ENCODE data around the gene CSMD2.

The CSMD2 gene

GRCh38 chr1:33703464-33703863 lies 461.6 kb downstream of the CSMD2 start:
- DNase-seq: no peak

DNA sequence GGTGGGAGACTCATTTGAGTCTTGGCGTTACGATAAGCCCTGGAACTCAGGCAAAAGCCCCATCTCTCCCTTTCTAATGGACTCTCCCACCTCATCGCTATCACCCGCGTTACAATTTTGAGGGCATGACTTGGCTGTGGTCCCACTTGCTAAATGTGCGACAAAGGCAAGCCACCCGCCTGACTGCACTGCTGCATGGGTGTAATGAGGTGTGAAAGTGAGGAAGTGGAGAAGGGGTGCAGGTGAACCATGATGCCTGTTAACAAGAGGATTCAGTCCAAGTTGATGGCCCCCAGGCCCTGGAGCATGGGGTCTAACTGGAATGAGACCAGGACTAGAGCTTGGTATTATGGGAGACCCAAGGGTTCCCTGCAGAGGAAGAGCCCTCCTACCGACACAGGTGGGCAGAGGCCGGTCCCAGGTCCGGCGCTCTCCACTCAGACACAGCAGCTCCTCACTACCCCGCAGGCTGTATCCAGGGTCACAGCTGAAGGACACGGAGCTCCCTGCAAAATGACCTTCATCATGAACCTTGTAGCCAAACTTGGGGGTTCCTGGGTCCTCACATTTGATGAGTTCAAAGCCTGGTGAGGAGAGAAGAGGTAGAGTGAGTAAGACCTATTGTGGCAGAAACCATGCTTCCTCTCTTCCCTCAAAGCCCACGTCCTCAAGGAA lies 466.5 kb downstream of the CSMD2 start:
- DNase-seq: no peak

DNA sequence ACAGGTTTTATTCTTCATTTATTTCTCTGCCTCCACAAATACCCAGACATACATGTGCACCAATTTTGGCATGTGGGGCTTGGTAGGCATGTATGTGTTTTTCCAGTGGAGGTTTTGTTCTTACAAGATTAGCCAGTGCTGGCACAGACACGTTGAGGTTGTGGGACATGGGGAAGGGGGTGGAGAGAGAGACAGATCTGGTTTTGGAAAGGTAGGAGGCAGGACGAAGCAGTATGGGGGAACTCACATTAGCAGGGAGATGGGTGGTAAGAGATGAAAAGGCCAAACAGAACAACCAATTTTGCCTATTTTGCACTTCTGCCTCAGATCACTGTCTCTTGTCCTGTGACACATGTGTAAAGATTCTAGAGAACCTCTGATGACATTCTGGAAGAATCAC lies 467.2 kb downstream of the CSMD2 start:
- DNase-seq: no peak

GRCh38 chr1:33696962-33697361 lies 468.1 kb downstream of the CSMD2 start:
- no peak for DNase-seq

DNA sequence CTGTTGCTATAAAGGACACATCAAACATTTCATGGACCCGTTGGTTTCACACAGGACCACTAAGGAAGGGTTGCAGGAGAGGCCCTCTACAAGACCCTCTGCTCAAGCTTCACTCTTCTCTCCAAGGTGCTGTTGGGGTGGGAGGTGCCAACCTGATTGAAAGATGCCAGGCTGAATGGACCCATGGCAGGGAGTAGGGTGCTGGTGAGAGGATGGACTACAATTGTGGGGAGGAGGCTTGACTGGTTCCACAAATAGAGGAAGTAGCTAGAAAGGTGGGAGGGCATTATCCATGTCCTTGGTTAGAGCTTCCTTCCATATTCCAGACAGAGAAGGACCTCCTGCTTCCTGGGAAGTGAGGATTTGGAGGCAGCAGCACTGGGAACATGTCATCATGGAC lies 468.7 kb downstream of the CSMD2 start:
- no peak for DNase-seq

DNA sequence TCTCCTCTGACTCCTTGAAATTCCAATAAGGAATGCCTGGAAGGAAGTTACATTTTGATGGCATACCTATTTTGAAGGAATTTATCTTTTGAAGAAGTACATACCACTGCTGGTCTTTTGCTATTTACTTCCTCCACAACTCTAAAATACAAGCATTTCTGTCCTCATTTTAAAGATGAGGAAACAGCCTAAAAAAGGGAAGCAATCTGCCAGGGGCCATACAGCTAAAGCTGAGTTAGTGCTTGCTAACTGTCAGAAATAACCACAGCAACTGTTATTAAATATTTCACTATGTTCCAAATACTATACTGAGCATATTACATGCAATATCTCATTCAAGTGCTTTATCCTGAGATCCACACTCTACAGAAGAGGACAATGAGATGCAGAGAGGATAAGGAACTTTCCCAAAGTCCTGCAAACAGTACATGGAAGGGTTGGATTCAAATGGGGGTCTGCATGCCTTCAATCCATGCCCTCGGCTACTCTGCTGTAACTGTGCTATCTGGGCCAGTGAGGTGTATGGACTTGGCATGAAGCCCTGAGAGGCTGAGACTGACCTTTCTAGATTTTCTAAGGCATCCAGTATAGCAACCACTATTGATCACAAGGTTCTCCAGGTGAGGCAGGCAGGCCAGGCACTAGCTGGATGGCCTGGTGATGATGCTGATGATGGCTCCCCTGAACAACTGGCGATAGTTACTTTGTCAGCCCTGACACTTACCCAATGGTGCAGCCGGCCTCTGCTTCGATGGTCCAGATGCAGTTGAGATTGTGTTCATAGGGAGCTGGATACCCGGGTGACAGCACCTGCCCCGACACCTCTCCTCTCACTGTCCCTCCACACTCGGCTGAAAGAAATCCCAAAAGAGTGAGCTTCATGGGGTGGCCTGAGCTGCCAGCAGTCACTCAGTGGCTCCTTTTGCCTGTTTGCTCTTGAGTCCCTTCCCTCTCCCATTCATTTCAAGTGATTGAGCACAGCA lies 472.5 kb downstream of the CSMD2 start:
- peak; percentile 37 for DNase-seq

- DNase-seq: no peak
Measured at GRCh38 chr1:33687000-33687399, 478.0 kb downstream of the CSMD2 start.

DNA sequence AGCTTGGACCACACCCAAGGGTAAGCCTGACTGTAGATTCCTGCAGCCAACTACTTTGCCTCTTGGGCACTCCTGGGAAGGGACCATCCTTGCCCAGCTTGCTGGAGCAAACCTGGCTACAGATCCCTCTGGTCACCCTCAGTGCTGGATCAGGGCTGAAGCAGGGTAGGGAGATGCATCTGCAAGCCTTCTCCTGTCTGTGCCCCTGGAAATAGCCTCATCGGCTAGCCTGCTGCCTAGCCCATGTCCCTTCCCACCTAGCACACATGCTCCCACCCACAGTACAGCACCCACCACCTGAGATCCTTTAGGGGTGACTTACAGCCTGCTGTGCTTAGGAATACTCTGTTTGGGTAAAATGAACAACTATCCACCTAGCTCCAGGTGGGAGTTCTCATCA lies 478.5 kb downstream of the CSMD2 start:
- no peak for DNase-seq

DNA sequence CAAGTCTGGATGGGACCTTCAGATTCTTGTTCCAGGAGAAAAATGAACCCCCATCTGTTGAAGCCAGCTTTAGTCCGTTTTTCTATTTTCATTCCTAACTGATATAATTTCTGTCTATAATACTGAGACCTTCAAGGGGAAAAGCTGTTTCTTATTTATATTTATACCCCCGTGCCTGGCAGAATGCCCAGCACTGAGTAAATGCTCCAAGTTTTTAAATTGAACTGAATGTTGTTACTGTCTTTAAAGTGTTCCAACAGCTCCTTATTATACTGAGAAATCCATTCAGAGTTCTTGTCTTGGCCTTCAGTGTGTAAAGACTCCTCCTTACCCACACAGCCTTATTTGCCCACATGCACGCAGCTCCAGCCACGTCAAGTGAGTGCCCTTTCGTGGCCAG lies 479.8 kb downstream of the CSMD2 start:
- DNase-seq: no peak

DNA sequence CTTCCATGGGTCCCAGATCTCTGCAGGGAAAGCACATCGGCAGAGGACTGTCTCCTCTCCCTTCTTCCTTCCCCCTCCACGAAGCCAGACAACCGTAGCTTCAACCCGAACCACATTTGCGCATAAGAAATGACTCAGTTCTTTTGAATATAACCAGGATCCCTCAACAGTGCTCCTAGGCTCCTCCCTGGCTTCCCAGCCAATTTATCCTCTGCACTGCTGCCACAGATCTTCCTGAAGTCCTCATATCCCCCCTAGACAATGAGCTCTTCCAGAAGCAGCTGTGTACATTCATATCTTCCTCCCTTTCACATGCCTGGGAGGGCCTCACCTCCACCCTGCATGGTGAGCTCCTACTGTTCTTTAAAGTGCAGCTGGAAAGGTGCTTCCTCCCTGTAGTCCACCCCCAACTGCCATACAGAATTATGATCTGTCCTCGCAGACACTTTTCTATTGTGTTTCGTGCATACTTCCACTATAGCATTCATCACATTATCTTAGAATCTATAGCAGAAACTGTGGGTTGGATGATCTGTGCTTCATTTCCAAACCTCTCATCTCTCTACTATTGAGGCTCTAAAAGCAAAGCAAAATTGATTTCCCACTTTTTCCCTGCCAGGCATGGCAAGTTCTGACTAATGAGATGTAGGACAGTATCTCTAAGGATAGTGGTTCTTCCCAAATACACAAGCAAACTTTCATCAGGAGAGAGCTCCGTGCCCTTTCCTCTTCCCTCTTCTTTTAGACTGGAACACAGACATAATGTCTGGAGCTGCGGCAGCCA lies 480.4 kb downstream of the CSMD2 start:
- no peak for DNase-seq

- DNase-seq: no peak
Measured at GRCh38 chr1:33683913-33684312, 481.1 kb downstream of the CSMD2 start.

DNA sequence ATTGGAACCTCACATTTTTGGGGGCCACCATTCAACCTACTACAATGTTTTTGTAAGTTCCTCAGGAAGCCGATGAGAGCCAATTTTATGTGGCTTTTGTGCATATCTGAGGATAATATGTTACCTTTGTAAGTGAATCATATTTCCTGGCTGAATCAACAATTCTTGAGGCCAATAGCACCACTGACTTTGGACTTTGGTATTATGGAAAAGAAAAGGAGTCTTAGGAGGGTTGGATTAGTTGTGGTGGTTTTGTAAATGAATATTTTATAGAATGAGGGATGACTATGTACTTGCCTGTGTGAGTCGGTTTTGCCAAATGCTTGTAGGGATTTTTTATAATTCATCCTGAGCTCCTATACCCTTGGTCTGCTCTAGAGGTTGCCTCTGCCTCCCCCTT lies 482.7 kb downstream of the CSMD2 start:
- DNase-seq: no peak

DNA sequence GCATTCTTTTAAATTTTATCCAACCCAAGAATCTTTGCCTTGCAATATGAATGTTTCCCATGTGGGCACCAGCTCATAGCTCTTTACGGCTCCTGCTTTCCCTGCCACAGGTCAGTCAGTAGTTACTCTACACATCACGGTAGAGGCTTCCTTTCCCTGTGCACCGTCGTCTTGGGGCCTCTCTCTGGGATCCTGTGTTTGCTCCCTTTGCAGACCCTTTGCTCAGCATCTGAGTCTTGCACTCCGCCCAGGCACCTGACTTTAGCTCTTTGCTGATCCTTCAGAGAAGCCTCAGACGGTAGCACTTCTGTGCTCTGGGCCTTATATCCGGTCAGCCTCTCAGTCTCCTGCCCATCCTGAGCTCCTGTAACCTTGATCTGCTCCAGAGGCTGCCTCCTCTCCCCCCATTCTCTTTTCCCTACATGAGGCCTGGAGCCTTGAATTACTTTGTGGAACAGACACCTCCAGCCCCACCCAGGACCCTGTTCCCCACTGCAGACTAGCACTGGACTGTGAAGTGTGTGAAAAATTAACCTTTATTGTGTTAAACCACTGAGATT lies 484.7 kb downstream of the CSMD2 start:
- DNase-seq: no peak

DNA sequence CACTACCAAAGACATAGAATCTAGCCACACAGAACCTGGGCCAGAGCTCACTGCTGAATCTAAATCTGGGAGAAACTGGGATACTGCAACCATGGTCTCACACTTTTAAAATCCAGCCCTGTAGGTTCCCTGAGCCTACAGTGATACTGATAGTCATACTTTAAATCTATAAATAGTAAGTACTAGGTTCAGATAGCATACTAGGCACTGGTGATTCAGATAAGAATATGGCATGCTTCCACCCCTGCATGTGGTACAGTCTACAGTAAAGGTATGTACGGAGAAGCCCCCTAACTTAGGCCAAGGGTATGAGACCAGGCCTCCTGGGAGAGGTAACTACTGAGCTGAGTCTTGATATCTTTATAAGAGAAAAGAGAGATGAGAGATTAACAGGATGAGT lies 494.5 kb downstream of the CSMD2 start:
- no peak for DNase-seq

DNA sequence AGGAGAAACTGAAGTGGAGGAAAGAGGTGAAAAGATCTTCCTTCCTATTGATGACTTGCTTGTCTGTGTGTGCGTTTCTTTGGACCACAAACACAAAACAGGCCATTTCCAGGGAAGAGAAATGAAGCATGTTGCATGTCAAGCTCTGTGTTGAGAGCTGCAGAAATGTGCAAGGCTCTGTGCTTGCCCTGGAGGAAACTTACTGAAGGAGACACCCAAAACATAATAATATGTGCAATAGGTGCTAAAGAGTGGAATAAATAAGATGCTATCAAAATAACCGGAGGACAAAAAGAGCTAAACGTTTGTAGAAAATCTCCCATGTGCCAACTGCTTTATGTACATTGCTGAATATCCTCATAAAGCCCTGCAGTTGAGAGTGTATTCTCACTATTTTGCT lies 496.3 kb downstream of the CSMD2 start:
- no peak for DNase-seq

GRCh38 chr1:33667386-33668282 lies 497.4 kb downstream of the CSMD2 start:
- DNase-seq: no peak

GRCh38 chr1:33666616-33667015 lies 498.4 kb downstream of the CSMD2 start:
- DNase-seq: no peak

DNA sequence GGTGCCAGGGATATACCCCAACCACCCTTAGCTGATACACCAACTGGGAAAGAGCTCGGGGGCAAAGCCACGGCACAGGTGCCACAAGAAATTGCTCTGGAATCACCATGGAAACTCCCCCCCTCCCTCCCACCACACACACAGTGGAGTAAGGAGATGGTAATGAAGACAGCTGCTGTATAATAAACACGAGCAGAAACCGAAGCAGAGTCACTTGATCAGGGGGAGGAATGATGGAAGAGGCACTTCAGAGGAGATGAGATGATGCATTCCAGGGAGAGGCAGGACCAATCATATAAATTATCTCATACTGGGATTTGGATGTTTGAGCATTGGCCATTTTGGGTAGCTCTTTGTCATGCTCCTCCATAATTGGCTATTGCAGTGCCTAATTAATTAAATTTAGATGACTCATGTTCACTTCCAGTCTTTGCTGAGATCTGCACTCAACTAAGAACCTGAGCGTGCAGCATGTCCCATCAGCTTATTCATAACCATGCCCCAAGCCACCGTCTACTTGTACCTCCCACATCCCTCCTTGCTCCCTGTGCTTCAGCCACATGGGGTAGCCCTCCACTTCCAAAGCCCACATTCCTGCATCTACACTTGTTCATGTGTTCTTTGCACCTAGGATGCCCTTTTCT lies 503.1 kb downstream of the CSMD2 start:
- no peak for DNase-seq

DNA sequence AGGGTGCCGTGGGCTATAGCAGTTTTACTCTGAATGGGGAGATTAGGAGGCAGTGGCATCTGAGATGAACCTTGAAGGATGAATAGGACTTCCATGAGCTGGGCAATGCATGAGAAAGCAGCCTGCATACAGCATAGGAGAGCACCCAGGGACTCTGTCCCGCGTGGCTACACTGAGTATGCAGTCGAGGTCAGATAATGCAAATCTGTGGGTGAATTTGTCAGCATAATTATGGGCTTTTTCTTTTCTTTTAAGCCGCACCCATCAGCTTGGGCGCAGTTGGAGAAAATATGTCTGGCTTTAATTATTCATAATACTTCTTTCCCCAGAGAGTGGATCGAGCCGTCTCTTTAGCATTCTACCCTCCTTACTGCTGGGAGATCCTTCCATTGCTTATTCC lies 504.1 kb downstream of the CSMD2 start:
- DNase-seq: no peak

DNA sequence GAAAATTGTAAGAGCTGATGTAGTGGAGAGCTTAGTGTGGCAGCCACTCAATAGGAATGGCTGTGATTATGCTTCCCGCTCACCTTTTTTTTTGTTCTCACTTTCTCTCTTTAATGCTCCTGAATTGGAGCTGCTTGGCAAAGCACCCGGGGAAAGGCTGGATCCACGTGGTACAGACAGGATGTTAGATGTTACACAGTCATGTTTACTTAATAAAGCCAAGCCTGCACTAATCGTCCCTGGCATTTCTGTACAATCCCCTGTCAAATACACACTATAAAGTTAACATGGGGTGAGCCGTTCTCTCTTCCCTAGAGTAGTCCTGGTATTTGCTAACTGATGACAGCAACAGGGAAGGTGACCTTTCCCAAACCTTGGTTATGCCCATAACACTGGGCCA lies 504.8 kb downstream of the CSMD2 start:
- DNase-seq: no peak

GRCh38 chr1:33659641-33660040 lies 505.4 kb downstream of the CSMD2 start:
- no peak for DNase-seq

DNA sequence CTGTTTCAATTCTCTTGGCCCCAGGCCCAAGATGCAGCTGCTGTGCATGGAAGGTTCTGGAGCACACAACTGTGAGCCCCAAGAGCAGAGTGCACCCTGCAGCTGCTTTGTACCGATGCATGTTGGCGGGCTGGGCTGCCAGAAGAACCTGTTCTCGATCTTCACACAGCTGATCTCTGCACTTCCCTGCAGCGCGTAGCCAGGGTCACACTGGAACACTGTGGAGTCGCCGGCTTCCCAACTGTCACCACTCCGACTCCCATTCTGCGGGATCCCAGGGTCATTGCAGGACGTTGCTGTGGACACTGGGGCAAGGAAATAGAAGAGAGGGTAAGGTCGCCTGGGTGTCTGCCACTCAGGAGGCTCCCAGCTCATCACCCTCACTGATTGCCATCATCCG lies 507.2 kb downstream of the CSMD2 start:
- DNase-seq: no peak
